NCI-H774 (cell line): ENCODE data around the gene PHKB.
A peak's percentile ranks its signal among the peaks of the same experiment; 100 is the strongest.

ENCODE experiments used
- DNase-seq: peaks from one replicate; lab custom pipeline; 2025; lab: John Stamatoyannopoulos, UW

PHKB gene

GRCh38 chr16:47731252-47731651 is 270.1 kb downstream of the PHKB start:
- no peak for DNase-seq

GRCh38 chr16:47732122-47732521 is 271.0 kb downstream of the PHKB start:
- no peak for DNase-seq

DNA sequence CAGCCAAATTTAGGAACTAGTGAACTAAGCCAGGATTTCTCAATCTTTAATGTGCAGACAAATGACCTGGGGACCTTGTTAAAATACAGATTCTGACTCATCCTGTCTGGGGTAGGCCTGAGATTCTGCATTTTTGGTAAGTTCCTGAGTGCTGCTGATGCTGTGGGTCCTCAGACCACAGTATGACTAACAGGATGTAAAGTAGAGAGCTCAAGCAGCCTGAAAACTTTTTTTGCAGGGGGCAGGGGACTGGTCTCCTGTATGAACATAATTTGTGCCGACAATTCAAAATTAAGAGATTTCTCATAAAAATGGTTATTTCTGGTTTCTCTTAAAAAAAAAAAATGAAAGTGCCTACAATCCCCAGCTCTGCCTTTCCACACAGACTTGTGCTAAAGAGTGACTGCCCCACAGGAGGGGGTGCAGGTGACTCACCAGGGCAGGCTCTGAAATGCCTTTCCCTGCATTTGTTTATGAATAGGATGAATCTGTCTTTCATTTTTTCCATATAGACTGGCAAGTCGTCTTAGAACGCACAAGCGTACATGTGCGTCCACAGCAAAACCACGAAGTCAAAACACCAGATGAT is 271.5 kb downstream of the PHKB start:
- DNase-seq = no peak

DNA sequence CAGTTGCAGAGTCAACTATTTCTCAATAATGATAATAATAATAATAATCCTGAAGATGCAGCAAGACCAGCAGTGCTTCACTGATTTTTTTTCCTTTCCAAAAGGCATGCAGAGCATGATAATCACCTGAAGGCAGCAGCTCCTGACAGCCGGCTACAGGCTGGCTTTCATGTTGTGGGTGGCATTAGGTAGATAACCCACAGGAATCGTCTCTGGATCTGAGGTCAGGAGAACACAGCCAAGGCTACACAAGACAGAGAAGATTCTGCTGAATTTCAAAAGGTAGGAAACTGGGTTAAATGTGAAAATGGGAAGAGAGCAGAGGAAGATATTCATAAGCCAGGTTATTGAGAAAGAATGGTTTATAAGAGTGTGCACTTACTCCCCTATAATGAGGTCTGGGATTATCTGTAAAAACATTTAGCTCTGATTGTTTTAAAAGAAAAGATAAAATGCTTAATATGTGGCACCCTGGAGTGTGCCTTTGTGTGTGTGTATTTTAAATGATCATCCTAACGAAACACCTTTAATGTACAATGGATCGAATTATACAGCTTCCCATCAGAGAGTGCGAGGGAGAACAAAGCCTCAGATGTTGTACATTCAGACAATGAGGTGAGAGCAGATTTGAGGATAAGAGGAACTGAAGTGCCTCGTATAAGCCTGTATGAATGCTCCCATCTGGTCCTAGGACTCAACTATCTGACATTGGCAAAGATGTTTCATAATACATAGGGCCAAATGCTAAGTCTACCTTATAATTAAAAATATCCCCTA is 273.1 kb downstream of the PHKB start:
- DNase-seq = no peak

DNA sequence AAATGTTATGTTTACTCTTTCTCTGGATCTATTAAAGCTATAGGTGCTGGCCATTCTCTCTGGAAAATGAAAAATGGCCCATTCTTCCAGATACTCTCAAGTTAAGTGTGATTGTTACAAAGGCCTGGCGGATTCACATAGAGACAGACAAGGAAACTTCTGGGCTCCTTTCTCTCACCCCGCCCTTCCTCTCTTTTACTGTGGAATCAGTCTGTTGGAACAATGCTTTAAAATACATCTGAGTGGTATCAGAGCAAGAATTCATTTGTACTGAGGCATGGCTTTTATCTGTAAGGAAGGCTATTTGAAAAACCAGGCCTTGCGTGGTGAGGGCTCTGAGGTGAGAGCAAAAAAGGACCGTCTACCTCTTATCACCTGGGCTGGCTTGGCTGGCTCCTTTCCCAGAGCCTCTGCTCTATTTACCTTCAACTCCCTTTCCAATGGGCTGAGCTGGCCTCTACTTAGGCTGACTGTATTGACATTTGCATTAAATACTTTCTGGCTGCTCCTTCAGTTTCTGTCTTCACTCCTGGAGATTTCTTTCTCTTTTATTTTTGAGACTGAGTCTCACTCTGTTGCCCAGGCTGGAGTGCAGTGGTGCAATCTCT is 274.0 kb downstream of the PHKB start:
- DNase-seq = peak; percentile 64

GRCh38 chr16:47750371-47750770 is 289.2 kb downstream of the PHKB start:
- DNase-seq = no peak
